Aorta (tissue), 5 donors: ENCODE results near the gene TACC2. TPM values are rescaled to one million over a fixed set of nuclear protein-coding genes. Genes with fewer than 3 reads are reported as not detected.
A peak's percentile ranks its signal among the peaks of the same experiment; 100 is the strongest.

Experiments
- ATAC-seq: fragments of 200-7000 bp; cut with Tn5 transposase; one replicate; pipeline ENCODE4 v1.9.1; 2022; ENCODE audit warnings: moderate library complexity; ENCODE audit not compliant: low FRiP score
- DNase-seq, 2 donors: peaks; one replicate each; pipeline ENCODE4 v3.0.0-alpha.2; 2020
- H3K27ac ChIP-seq, 2 donors: one replicate each; pipeline ENCODE4 v1.5.1; 2013; ENCODE audit warnings: low read length in 2 of 2, mild to moderate bottlenecking in 2 of 2, moderate library complexity in 2 of 2, control low read depth in 1 of 2, inconsistent platforms in 1 of 2, low read depth in 1 of 2
- H3K27me3 ChIP-seq, 2 donors: one replicate each; pipeline ENCODE4 v1.6.1; 2013; ENCODE audit warnings: control low read depth in 1 of 2, low read length in 1 of 2, mild to moderate bottlenecking in 1 of 2, moderate library complexity in 1 of 2; ENCODE audit not compliant: insufficient read depth in 2 of 2, control insufficient read depth in 1 of 2
- H3K36me3 ChIP-seq, 2 donors: one replicate each; pipeline ENCODE4 v1.6.1; 2013; ENCODE audit warnings: control low read depth in 1 of 2, low read length in 1 of 2, mild to moderate bottlenecking in 1 of 2; ENCODE audit not compliant: insufficient read depth in 2 of 2, control insufficient read depth in 1 of 2
- H3K4me1 ChIP-seq, 2 donors: one replicate each; pipeline ENCODE4 v1.6.1; 2013; ENCODE audit warnings: low read length in 2 of 2, control low read depth in 1 of 2, mild to moderate bottlenecking in 1 of 2, moderate library complexity in 1 of 2; ENCODE audit not compliant: insufficient read depth in 2 of 2, control insufficient read depth in 1 of 2
- H3K4me3 ChIP-seq, 2 donors: one replicate each; pipeline ENCODE4 v1.5.1; 2013; ENCODE audit warnings: low read length in 2 of 2, control low read depth in 1 of 2, mild to moderate bottlenecking in 1 of 2
- H3K9me3 ChIP-seq: one replicate; pipeline ENCODE4 v1.6.1; 2013; ENCODE audit warnings: mild to moderate bottlenecking, low read length; ENCODE audit not compliant: control insufficient read depth
- WGBS, 2 donors: extraction: QIAGEN DNeasy Blood & Tissue Kit; methylation state at CpG; one replicate each; pipeline ENCODE4 v1.1.7; 2013; 5-methylcytosine and 5-hydroxymethylcytosine counted together
- intact Hi-C, 2 donors: fragments of 100-400 bp; cut with DNase I; formaldehyde crosslinking; loops; one replicate each; pipeline versions ENCODE4 v1.14.2 to v1.15.0; 2022
- polyA plus RNA-seq, 2 donors: library from polyadenylated mRNA; stranded (reverse); fragments of 200-250 nt; gene quantifications; one replicate each; pipeline ENCODE4 v1.2.3, GENCODE V29; 2013
- total RNA-seq, 2 donors: library from RNA; stranded (reverse); fragmentation: NEBNext Ultra II Directional; extraction: Animal tissue kit (Norgen Biotek cat#: 25700); gene quantifications; one replicate each; pipeline ENCODE4 v1.2.1, GENCODE V29; 2021
- donor health status: healthy with polysubstance abuse.
- donor health status: Bipolar disorder and iron deficiency.
- donor health status: DM: no; HTN: no; CAD: no.
- donor health status: DM: no; HTN: no; CAD: no.
- donor health status: DM: yes; HTN: yes; CAD: no.

The TACC2 gene
- total and polyA plus RNA-seq, 4 donors, result 25.8 to 74.4 (median 50.8) TPM

GRCh38 chr10:122126763-122127659, 138.0 kb downstream of the TACC2 start:
- H3K4me3 ChIP-seq, result no peak overlapping the region
- DNase-seq, result peak in 1 of 2 donors; percentile 64
- H3K4me1 ChIP-seq, result no peaks in the 10 kb centered on the region
- no peaks in the 10 kb centered on the region for H3K36me3 ChIP-seq
- 50 to 53% methylated on average over 6 of the region's 6 CpGs for WGBS, 2 donors
- intact Hi-C loops, result no loop called here
- peak; percentile 81 for ATAC-seq
- H3K27me3 ChIP-seq, result no peaks in the 10 kb centered on the region
- H3K9me3 ChIP-seq, result no peaks in the 10 kb centered on the region
- H3K27ac ChIP-seq, result peak overlapping the region; percentile 10 to 79

DNA sequence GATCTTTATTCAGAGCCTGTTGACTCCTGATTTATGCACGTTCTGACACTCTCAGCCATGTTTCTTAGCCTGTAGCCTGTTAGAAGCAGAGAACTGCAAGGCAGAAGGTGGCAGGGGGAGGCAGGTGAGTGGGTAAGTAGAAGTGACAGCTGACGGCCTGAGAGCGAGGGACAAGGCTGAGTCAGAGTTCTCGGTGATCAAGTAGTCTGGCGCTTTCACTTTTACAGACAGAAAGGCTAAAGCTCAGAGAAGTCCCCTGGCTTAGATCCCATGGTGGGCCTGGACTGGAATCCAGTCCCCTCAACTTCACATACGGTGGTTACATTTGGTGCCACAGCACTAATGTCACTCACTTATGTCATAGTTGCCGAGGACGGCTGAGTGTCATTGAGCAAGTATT, 139.0 kb downstream of the TACC2 start:
- 6 to 9% methylated on average over 8 of the region's 8 CpGs for WGBS, 2 donors
- DNase-seq (peak in 1 of 2 donors; percentile 66), ATAC-seq (peak; percentile 24)
- Histone ChIP-seq H3K4me1 (no peaks in the 10 kb centered on the region), H3K27me3 (no peaks in the 10 kb centered on the region), H3K4me3 (no peak overlapping the region), H3K36me3 (no peaks in the 10 kb centered on the region), H3K9me3 (no peaks in the 10 kb centered on the region), H3K27ac (peak overlapping the region; percentile 1 to 86)
- intact Hi-C loops, result no loop called here

DNA sequence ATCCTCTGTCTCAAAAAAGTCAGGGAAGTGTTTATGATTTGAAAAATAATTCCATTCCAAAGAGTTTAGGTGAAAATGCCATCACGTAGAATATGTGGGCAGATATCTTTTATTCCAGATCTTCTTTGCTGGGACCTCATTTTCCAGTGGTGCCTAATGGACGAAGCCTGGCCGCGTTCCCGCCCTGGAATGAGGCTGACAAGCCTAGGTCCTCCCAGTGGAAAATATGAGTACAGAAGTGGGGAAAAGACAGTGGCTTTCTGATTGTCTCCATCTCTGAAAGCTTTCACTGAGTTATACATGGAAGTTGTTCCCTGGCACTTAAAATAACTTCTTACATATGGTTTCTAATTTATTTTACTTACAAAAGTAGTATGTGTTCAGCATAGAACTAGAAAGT, 139.4 kb downstream of the TACC2 start:
- Histone ChIP-seq H3K4me1 (no peaks in the 10 kb centered on the region), H3K4me3 (no peak overlapping the region), H3K27me3 (no peaks in the 10 kb centered on the region), H3K36me3 (no peaks in the 10 kb centered on the region), H3K9me3 (no peaks in the 10 kb centered on the region), H3K27ac (peak overlapping the region; percentile 1 to 86)
- WGBS, 2 donors, result 2 to 10% methylated on average over 5 of the region's 5 CpGs
- ATAC-seq (peak; percentile 76), DNase-seq (peak; percentile 83 to 92)
- intact Hi-C loops, result no loop called here

DNA sequence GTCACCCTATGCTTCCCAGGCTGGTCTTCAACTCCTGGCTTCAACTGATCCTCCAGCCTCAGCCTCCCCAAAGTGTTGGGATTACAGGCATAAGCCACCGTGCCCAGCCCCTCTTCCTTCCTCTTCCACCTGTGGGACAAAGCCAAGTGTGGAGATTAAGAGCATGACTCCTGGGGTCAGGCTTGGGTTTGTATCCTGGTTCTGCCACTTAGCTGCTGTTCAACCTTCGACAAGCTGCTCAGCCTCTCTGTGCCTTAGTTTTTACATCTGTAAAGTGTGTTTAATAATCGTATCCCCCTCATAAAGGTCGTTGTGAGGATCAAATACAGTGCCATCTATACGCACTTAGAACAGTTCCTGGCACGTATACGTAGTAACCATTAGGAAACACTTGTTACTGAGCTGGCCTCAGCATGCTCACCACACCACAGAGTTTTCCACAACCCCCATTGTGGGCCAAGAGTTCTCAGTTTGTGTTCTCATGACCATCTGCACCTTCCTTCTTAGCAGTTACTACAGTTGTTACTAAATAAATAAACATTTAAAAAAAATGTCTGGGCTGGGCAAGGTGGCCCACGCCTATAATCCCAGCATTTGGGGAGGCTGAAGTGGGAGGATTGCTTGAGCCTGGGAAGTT, 141.6 kb downstream of the TACC2 start:
- intact Hi-C loops, result no loop called here
- Histone ChIP-seq H3K27ac (no peak overlapping the region), H3K36me3 (no peaks in the 10 kb centered on the region), H3K4me1 (no peaks in the 10 kb centered on the region), H3K27me3 (no peaks in the 10 kb centered on the region), H3K9me3 (no peaks in the 10 kb centered on the region), H3K4me3 (no peak overlapping the region)
- WGBS, 2 donors, result 89 to 91% methylated on average over 8 of the region's 8 CpGs
- no peak for ATAC-seq
- no peak for DNase-seq

DNA sequence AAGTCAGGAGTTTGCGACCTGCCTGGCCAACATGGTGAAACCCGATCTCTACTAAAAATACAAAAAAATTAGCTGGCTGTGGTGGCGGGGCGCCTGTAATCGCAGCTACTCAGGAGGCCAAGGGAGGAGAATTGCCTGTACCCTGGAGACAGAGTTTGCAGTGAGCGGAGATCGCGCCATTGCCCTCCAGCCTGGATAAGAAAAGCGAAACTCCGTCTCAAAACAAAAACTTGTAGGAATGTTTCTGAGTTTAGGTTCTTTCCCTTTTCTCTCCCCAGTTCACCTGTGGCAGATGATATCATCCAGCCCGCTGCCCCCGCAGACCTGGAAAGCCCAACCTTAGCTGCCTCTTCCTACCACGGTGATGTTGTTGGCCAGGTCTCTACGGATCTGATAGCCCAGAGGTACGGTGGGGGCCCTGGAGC, 143.4 kb downstream of the TACC2 start:
- intact Hi-C loops, result no loop called here
- ATAC-seq (no peak), DNase-seq (no peak)
- H3K27me3 ChIP-seq, result no peaks in the 10 kb centered on the region
- H3K27ac ChIP-seq, result no peak overlapping the region
- no peaks in the 10 kb centered on the region for H3K4me1 ChIP-seq
- no peaks in the 10 kb centered on the region for H3K36me3 ChIP-seq
- WGBS, 2 donors, result 78 to 83% methylated on average over 15 of the region's 15 CpGs
- H3K9me3 ChIP-seq, result no peaks in the 10 kb centered on the region
- no peak overlapping the region for H3K4me3 ChIP-seq

DNA sequence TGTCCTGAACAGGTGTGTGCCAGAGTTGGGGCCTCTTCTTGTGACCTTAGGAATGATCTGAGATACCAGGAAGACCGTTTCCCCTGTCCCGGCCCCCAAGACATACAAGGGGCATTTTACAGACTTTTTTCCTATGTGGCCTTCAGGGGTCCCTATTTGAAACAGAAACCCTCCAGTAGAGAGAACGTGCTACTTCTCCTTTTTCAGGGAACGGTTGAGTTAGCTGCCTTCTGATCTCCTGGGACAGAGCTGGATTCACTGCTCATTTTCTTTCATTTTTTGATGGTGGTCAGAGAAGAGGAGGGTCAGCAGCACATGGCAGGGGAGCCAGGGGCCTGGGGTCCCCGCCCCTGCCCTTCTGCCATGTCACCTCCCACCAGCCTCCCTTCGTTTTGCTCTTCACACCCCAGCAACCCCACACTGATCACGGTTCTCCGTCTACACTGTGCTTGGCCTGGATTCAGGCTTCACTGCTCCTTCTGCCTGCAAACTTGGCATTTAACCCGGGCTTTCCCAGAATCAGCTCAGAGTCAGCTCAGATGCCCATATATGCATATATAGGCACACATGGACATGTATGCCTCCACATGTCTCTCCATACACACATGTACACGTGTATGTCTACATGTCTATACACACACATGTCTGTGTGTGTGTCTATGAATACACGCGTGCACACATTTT, 144.1 kb downstream of the TACC2 start:
- H3K27ac ChIP-seq, result no peak overlapping the region
- H3K36me3 ChIP-seq, result no peaks in the 10 kb centered on the region
- ATAC-seq (no peak), DNase-seq (no peak)
- 38 to 40% methylated on average over 12 of the region's 12 CpGs for WGBS, 2 donors
- no peaks in the 10 kb centered on the region for H3K9me3 ChIP-seq
- no peak overlapping the region for H3K4me3 ChIP-seq
- intact Hi-C loops, result no loop called here
- H3K4me1 ChIP-seq, result no peaks in the 10 kb centered on the region
- H3K27me3 ChIP-seq, result no peaks in the 10 kb centered on the region

GRCh38 chr10:122135251-122136025, 146.5 kb downstream of the TACC2 start:
- no peak for ATAC-seq
- no peaks in the 10 kb centered on the region for H3K27me3 ChIP-seq
- no peaks in the 10 kb centered on the region for H3K9me3 ChIP-seq
- no peak overlapping the region for H3K27ac ChIP-seq
- intact Hi-C loops, result no loop called here
- no peak overlapping the region for H3K4me3 ChIP-seq
- 72 to 79% methylated on average over 13 of the region's 13 CpGs for WGBS, 2 donors
- no peak for DNase-seq
- no peaks in the 10 kb centered on the region for H3K36me3 ChIP-seq
- H3K4me1 ChIP-seq, result peaks cover 0 to 2% of the 10 kb centered on the region in 2 donors
